Right lobe of liver (tissue), 6 donors: Measurements from ENCODE around the gene TIGD1. TPM values are rescaled to one million over a fixed set of nuclear protein-coding genes. Genes with fewer than 3 reads are reported as not detected.
A peak's percentile ranks its signal among the peaks of the same experiment; 100 is the strongest.

Experiments
- ATAC-seq, 4 donors: fragments of 200-7000 bp; cut with Tn5 transposase; one replicate each; pipeline ENCODE4 v1.9.1; 2020; ENCODE audit warnings: mild to moderate bottlenecking in 4 of 4, moderate library complexity in 4 of 4
- DNase-seq, 3 donors: peaks; one replicate each; pipeline ENCODE4 v3.0.0-alpha.2; 2020
- H3K27ac ChIP-seq, 3 donors: fragments of 200-600 bp; one replicate each; pipeline ENCODE4 v1.8.0; 2022
- H3K27me3 ChIP-seq, 2 donors: fragments of 200-600 bp; one replicate each; pipeline ENCODE4 v1.8.0; 2022
- H3K36me3 ChIP-seq, 4 donors: fragments of 200-600 bp; sonication (generic) in 1 of 4; one replicate each; pipeline versions ENCODE4 v1.5.1 to v1.8.0; 2017 to 2022; ENCODE audit warnings: control low read depth in 1 of 4
- H3K4me1 ChIP-seq, 4 donors: fragments of 200-600 bp; sonication (generic) in 1 of 4; one replicate each; pipeline versions ENCODE4 v1.5.1 to v1.8.0; 2017 to 2022; ENCODE audit warnings: control low read depth in 1 of 4
- H3K4me3 ChIP-seq, 3 donors: fragments of 200-600 bp; one replicate each; pipeline ENCODE4 v1.8.0; 2022
- H3K9me3 ChIP-seq, 4 donors: fragments of 200-600 bp; sonication (generic) in 1 of 4; one replicate each; pipeline versions ENCODE4 v1.5.1 to v1.8.0; 2017 to 2022; ENCODE audit warnings: control low read depth in 1 of 4
- CTCF ChIP-seq, 4 donors: fragments of 200-600 bp in 3 of 4; fragments of 450-650 bp in 1 of 4; IDR thresholded peaks; one replicate each; pipeline versions ENCODE4 v1.5.1 to v1.8.0; 2016 to 2022; ENCODE audit warnings: antibody characterized with exemption in 4 of 4, mild to moderate bottlenecking in 2 of 4
- POLR2A ChIP-seq: fragments of 450-650 bp; IDR thresholded peaks from one replicate; pipeline ENCODE4 v1.6.1; 2017; ENCODE audit warnings: antibody characterized with exemption, mild to moderate bottlenecking
- WGBS: methylation state at CpG from one replicate; pipeline ENCODE4 v1.1.6; 2018; ENCODE audit warnings: low coverage, low lambda C conversion rate; ENCODE audit not compliant: insufficient coverage; ENCODE audit errors: missing lambda C conversion rate; 5-methylcytosine and 5-hydroxymethylcytosine counted together
- intact Hi-C, 2 donors: fragments of 100-400 bp; cut with DNase I; formaldehyde crosslinking; loops; one replicate each; pipeline versions ENCODE4 v1.11.2 to v1.14.1; 2022
- total RNA-seq, 6 experiments: library from RNA; depleted of rRNA in 2 of 6; stranded (reverse); fragments of >200 nt in 2 of 6; fragmentation: NEBNext Ultra II Directional in 3 of 6; extraction: Animal tissue kit (Norgen Biotek cat#: 25700) in 3 of 6; gene quantifications; one replicate each; pipeline versions ENCODE4 v1.1.0 to v1.2.4, GENCODE V29; 2016 to 2023
- donor health status: DM: no; HTN: yes; CAD: no.
- donor health status: DM: no; HTN: no; CAD: no.
- donor health status: DM: no; HTN: no; CAD: no.
- donor health status: DM: no; HTN: yes; CAD: no.
- donor health status: DM: no; HTN: yes; CAD: no.

The TIGD1 gene
- total RNA-seq, 6 experiments from 2014 or later: 0.68 to 1.5 (median 1.0) TPM

DNA sequence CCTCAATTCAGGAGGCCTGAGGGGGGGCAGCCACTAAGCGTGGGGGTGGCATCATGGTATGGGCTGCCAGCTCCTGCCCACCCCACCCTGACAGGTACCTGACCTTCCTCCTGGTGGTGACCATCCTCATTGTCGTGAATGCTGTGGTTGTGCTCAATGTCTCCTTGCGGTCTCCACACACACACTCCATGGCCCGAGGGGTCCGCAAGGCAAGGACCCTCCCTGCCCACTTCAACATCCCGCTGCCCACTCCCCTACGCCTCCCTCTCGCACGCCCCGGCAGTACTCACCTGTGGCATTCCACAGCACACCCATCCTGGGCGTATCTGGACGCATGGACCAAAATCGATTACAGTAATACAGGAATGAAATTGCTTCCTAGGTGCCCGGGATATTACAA is 6.9 kb downstream of the TIGD1 start:
- Histone ChIP-seq H3K27ac (no peak overlapping the region), H3K4me1 (no peaks in the 10 kb centered on the region), H3K36me3 (no peaks in the 10 kb centered on the region), H3K9me3 (no peaks in the 10 kb centered on the region), H3K4me3 (no peak overlapping the region), H3K27me3 (no peaks in the 10 kb centered on the region)
- ATAC-seq (no peak), DNase-seq (peak in 1 of 3 donors; percentile 39)
- intact Hi-C loops: no loop called here
- TF ChIP-seq CTCF (IDR thresholded peaks at IDR 0.05) (no peak), POLR2A (no peak)
- WGBS: 92% methylated on average over 7 of the region's 14 CpGs

DNA sequence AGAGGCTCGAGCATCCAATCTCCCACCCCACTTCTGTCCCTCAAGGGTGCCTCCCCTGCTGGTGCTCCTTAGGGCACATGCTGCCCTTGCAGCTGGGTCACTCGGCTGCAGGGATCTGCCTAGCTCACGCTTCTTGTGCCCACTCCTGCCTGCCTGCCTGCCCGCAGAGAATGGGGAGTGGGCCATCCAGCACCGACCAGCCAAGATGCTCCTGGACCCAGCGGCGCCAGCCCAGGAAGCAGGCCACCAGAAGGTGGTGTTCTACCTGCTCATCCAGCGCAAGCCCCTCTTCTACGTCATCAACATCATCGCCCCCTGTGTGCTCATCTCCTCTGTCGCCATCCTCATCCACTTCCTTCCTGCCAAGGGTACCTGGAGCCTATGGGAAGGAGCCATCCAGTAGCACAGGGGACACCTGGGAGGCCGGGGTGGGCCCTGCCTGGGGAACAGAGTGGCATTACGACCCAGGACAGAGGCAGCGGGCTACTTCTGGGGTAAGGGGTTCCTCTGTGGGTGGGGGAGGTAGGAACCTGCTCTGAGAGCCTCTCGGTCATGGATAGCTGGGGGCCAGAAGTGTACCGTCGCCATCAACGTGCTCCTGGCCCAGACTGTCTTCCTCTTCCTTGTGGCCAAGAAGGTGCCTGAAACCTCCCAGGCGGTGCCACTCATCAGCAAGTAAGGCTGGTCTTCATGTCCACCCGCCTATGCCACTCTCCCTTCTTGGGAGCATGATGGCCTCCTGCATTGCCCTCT is 7.5 kb downstream of the TIGD1 start:
- peak in 1 of 3 donors; percentile 52 for DNase-seq

GRCh38 chr2:232541961-232542714 is 8.2 kb downstream of the TIGD1 start:
- no peaks in the 10 kb centered on the region for H3K36me3 ChIP-seq
- H3K27ac ChIP-seq: no peak overlapping the region
- 70% methylated on average over 3 of the region's 9 CpGs for WGBS
- TF ChIP-seq POLR2A (no peak), CTCF (IDR thresholded peaks at IDR 0.05) (no peak)
- intact Hi-C loops: no loop called here
- no peaks in the 10 kb centered on the region for H3K9me3 ChIP-seq
- no peak overlapping the region for H3K4me3 ChIP-seq
- no peaks in the 10 kb centered on the region for H3K4me1 ChIP-seq
- ATAC-seq (no peak), DNase-seq (peak in 1 of 3 donors; percentile 20)
- no peaks in the 10 kb centered on the region for H3K27me3 ChIP-seq

More for the DNA sequence above, 7.5 kb downstream of the TIGD1 start:
- no peaks in the 10 kb centered on the region for H3K9me3 ChIP-seq
- no peak overlapping the region for H3K4me3 ChIP-seq
- ATAC-seq: no peak
- no peak overlapping the region for H3K27ac ChIP-seq
- intact Hi-C loops: no loop called here
- TF ChIP-seq CTCF (IDR thresholded peaks at IDR 0.05) (no peak), POLR2A (no peak)
- no peaks in the 10 kb centered on the region for H3K27me3 ChIP-seq
- H3K36me3 ChIP-seq: no peaks in the 10 kb centered on the region
- H3K4me1 ChIP-seq: no peaks in the 10 kb centered on the region
- 89% methylated on average over 4 of the region's 20 CpGs for WGBS

DNA sequence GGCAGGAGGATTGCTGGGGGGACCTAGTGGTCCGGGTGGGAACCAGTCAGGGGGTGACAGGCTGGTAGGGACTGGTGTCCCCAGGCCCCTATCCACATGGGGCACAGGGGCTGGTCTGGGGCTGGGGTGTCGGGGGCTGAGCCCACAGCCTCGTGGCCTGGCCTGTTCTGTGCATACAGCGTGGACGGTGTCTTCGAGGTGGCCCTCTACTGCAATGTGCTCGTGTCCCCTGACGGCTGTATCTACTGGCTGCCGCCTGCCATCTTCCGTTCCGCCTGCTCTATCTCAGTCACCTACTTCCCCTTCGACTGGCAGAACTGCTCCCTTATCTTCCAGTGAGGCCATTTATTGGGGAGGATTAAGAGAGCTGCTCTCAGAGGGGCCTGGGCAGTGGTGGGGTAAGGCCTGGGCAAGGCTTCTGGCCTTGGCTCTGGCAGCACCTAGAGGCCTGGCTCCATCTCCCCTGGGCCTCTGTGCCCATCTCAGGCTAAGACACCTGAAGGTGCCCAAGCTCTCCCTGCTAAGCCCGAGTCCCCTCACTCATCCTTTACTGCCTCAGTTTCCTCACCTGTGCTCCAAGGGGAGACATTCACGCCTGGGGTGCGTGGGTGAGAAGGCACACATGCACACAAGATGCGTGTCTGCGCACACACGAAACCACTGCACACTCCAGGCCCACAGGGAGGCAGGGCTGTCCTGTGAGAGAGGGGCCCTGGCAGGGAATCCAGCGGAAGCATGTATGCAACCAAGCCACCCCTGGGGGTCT is 9.0 kb downstream of the TIGD1 start:
- no peak for TF ChIP-seq POLR2A
- no peak for TF ChIP-seq CTCF (IDR thresholded peaks at IDR 0.05)
- 86% methylated on average over 5 of the region's 19 CpGs for WGBS
- Histone ChIP-seq H3K9me3 (no peaks in the 10 kb centered on the region), H3K36me3 (no peaks in the 10 kb centered on the region), H3K4me1 (no peaks in the 10 kb centered on the region), H3K4me3 (no peak overlapping the region), H3K27ac (no peak overlapping the region), H3K27me3 (no peaks in the 10 kb centered on the region)
- intact Hi-C loops: no loop called here
- ATAC-seq (peak in 1 of 4 donors; percentile 7), DNase-seq (peak in 1 of 3 donors; percentile 57)
